ENCODE data around the gene LACC1. TPM values are rescaled to one million over a fixed set of nuclear protein-coding genes. Genes with fewer than 3 reads are reported as not detected.

Gene LACC1
- total and polyA plus RNA-seq, 2 donors from 2014 or later: 3.1 to 12.2 TPM

DNA sequence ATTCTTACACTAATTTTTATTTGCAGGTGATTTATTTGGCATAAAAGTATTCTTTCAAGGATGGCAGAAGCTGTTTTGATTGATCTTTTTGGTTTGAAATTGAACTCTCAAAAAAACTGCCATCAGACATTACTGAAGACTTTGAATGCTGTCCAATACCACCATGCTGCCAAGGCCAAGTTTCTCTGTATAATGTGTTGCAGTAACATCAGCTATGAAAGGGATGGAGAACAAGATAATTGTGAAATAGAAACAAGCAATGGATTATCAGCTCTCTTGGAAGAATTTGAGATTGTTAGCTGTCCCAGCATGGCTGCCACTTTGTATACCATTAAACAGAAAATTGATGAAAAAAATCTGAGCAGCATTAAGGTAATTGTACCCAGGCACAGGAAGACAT lies 1.2 kb downstream of the LACC1 start:
- H3K9me3 ChIP-seq (ENCODE audit: control insufficient read depth in 2 of 3, insufficient read depth in 1 of 3, low read length in 3 of 3): no peaks in the 10 kb centered on the region
- H3K36me3 ChIP-seq (ENCODE audit: control insufficient read depth in 2 of 3, insufficient read depth in 3 of 3, low read length in 3 of 3): no peaks in the 10 kb centered on the region
- H3K27ac ChIP-seq (ENCODE audit: low read depth in 2 of 2, low read length in 2 of 2): no peak overlapping the region
- peaks cover 0 to 7% (median 5%) of the 10 kb centered on the region in 3 donors for H3K4me1 ChIP-seq (ENCODE audit: control insufficient read depth in 2 of 3, insufficient read depth in 2 of 3, low read depth in 1 of 3, low read length in 3 of 3)
- DNase-seq (no peak), FAIRE-seq (no peak)
- H3K27me3 ChIP-seq (ENCODE audit: control insufficient read depth, insufficient read depth, low read length): no peaks in the 10 kb centered on the region
- H3K4me3 ChIP-seq (ENCODE audit: low read length in 3 of 3): no peak overlapping the region
- TF ChIP-seq, protein P1, sequence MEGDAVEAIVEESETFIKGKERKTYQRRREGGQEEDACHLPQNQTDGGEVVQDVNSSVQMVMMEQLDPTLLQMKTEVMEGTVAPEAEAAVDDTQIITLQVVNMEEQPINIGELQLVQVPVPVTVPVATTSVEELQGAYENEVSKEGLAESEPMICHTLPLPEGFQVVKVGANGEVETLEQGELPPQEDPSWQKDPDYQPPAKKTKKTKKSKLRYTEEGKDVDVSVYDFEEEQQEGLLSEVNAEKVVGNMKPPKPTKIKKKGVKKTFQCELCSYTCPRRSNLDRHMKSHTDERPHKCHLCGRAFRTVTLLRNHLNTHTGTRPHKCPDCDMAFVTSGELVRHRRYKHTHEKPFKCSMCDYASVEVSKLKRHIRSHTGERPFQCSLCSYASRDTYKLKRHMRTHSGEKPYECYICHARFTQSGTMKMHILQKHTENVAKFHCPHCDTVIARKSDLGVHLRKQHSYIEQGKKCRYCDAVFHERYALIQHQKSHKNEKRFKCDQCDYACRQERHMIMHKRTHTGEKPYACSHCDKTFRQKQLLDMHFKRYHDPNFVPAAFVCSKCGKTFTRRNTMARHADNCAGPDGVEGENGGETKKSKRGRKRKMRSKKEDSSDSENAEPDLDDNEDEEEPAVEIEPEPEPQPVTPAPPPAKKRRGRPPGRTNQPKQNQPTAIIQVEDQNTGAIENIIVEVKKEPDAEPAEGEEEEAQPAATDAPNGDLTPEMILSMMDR (IDR thresholded peaks at IDR 0.05; ENCODE audit: borderline replicate concordance, extremely low read depth, insufficient read depth): no peak
- intact Hi-C loops (cut with DNase I): no loop called here
- no peak overlapping the region for H3K9ac ChIP-seq (ENCODE audit: low read length in 3 of 3)

DNA sequence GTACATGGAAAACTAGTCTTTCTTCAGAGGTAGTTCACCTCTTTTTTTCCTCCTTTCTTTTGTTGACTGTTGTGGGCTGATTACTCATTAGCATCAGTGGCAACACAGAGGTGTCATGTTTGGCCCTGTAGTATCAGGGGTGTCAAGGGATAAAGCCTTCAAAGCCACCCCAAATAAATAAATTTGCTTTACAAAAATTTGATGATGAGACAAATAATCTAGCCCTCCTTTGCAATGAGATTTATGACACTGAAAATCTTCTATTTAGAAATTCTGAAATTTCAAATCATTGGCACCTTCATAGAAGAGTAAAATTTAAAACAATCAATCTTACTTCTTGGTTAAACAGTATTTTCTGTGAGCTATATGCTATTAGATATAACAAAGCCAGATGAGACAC lies 1.9 kb downstream of the LACC1 start:
- intact Hi-C loops (cut with DNase I): no loop called here
- FAIRE-seq (no peak), DNase-seq (no peak)
- Histone ChIP-seq H3K4me1 (ENCODE audit: control insufficient read depth in 2 of 3, insufficient read depth in 2 of 3, low read depth in 1 of 3, low read length in 3 of 3) (peaks cover 0 to 7% (median 5%) of the 10 kb centered on the region in 3 donors), H3K4me3 (ENCODE audit: low read length in 3 of 3) (no peak overlapping the region), H3K9me3 (ENCODE audit: control insufficient read depth in 2 of 3, insufficient read depth in 1 of 3, low read length in 3 of 3) (no peaks in the 10 kb centered on the region), H3K9ac (ENCODE audit: low read length in 3 of 3) (no peak overlapping the region), H3K36me3 (ENCODE audit: control insufficient read depth in 2 of 3, insufficient read depth in 3 of 3, low read length in 3 of 3) (no peaks in the 10 kb centered on the region), H3K27me3 (ENCODE audit: control insufficient read depth, insufficient read depth, low read length) (no peaks in the 10 kb centered on the region), H3K27ac (ENCODE audit: low read depth in 2 of 2, low read length in 2 of 2) (no peak overlapping the region)
- TF ChIP-seq, protein P1 (IDR thresholded peaks at IDR 0.05; ENCODE audit: borderline replicate concordance, extremely low read depth, insufficient read depth): no peak

DNA sequence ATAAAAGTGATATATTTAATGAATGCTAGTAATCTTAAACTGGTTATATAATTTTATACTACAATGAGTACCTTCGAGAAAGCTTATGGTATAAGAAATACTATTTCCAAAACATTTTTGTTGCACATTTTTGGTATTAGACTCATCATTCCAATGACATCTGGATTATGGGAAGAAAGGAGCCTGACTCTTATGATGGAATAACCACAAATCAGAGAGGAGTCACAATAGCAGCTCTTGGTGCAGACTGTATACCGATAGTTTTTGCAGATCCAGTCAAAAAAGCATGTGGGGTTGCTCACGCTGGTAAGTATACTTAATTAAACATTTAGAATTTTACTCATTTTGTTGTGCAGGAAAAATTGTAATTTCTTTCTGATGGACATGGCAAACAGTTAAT lies 3.9 kb downstream of the LACC1 start:
- TF ChIP-seq, protein P1 (IDR thresholded peaks at IDR 0.05; ENCODE audit: borderline replicate concordance, extremely low read depth, insufficient read depth): no peak
- H3K9ac ChIP-seq (ENCODE audit: low read length in 3 of 3): no peak overlapping the region
- no peak for FAIRE-seq

DNA sequence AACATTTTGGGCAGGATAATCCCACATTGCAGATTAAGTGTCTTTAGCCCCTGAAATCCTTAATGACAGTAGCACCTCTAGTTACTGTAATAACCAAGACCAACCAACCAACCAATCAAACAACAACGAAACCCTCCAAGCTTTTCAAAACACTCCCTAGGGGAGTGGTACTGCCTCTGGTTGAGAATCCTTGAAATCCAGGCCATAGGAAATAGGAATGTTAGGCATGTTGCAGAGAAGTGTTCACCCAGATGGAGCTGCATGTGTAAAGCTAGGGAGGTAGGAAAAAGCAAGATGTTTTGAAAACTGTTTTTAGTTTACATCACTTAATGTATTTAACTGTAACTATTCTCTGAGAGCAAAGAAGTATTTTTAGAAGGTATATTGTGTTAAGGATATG lies 4.5 kb downstream of the LACC1 start:
- Histone ChIP-seq H3K4me1 (ENCODE audit: control insufficient read depth in 2 of 3, insufficient read depth in 2 of 3, low read depth in 1 of 3, low read length in 3 of 3) (peaks cover 0 to 2% (median 0%) of the 10 kb centered on the region in 3 donors), H3K27me3 (ENCODE audit: control insufficient read depth, insufficient read depth, low read length) (no peaks in the 10 kb centered on the region), H3K9me3 (ENCODE audit: control insufficient read depth in 2 of 3, insufficient read depth in 1 of 3, low read length in 3 of 3) (no peaks in the 10 kb centered on the region), H3K36me3 (ENCODE audit: control insufficient read depth in 2 of 3, insufficient read depth in 3 of 3, low read length in 3 of 3) (no peaks in the 10 kb centered on the region), H3K9ac (ENCODE audit: low read length in 3 of 3) (no peak overlapping the region), H3K27ac (ENCODE audit: low read depth in 2 of 2, low read length in 2 of 2) (no peak overlapping the region), H3K4me3 (ENCODE audit: low read length in 3 of 3) (no peak overlapping the region)
- TF ChIP-seq, protein P1 (IDR thresholded peaks at IDR 0.05; ENCODE audit: borderline replicate concordance, extremely low read depth, insufficient read depth): no peak
- no peak for DNase-seq
- no peak for FAIRE-seq
- intact Hi-C loops (cut with DNase I): no loop called here

More for the DNA sequence above, 3.9 kb downstream of the LACC1 start:
- no peak overlapping the region for H3K4me3 ChIP-seq (ENCODE audit: low read length in 3 of 3)
- H3K27me3 ChIP-seq (ENCODE audit: control insufficient read depth, insufficient read depth, low read length): no peaks in the 10 kb centered on the region
- no peaks in the 10 kb centered on the region for H3K9me3 ChIP-seq (ENCODE audit: control insufficient read depth in 2 of 3, insufficient read depth in 1 of 3, low read length in 3 of 3)
- H3K27ac ChIP-seq (ENCODE audit: low read depth in 2 of 2, low read length in 2 of 2): no peak overlapping the region
- peaks cover 0 to 2% (median 0%) of the 10 kb centered on the region in 3 donors for H3K4me1 ChIP-seq (ENCODE audit: control insufficient read depth in 2 of 3, insufficient read depth in 2 of 3, low read depth in 1 of 3, low read length in 3 of 3)
- no peak for DNase-seq
- intact Hi-C loops (cut with DNase I): no loop called here
- no peaks in the 10 kb centered on the region for H3K36me3 ChIP-seq (ENCODE audit: control insufficient read depth in 2 of 3, insufficient read depth in 3 of 3, low read length in 3 of 3)
